GM12875 (cell line): ENCODE measurements around the gene ZNFX1.

Experiments used
- H3K4me3 ChIP-seq: one replicate; pipeline ENCODE4 v1.5.1; 2011; ENCODE audit warnings: low read depth, low read length, control low read depth
- TF ChIP-seq, protein P1 (sequence below): IDR thresholded peaks from 2 replicates; pipeline ENCODE4 v1.5.1; 2011; ENCODE audit warnings: low read depth, mild to moderate bottlenecking, control low read depth, inconsistent platforms, low read length, moderate library complexity, borderline replicate concordance; ENCODE audit not compliant: insufficient read depth

ZNFX1 gene

DNA sequence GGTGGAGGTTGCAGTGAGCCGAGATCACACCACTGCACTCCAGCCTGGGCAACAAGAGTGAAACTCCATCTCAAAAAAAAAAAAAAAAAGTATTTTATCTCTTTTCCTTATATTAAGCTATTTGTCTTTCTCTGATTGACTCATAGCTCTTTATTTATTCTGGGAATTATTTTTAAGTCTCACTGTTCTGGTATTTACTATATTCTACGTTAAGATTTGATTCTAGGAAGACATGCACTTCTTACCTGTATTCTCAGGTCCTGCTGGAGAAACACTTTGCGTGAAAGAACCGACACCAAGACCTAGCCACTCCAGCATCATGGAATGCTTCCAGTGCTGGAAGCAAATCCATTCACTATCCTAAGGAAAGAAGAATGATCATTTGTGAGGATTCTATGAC, 17.6 kb downstream of the ZNFX1 start:
- TF ChIP-seq, protein P1, sequence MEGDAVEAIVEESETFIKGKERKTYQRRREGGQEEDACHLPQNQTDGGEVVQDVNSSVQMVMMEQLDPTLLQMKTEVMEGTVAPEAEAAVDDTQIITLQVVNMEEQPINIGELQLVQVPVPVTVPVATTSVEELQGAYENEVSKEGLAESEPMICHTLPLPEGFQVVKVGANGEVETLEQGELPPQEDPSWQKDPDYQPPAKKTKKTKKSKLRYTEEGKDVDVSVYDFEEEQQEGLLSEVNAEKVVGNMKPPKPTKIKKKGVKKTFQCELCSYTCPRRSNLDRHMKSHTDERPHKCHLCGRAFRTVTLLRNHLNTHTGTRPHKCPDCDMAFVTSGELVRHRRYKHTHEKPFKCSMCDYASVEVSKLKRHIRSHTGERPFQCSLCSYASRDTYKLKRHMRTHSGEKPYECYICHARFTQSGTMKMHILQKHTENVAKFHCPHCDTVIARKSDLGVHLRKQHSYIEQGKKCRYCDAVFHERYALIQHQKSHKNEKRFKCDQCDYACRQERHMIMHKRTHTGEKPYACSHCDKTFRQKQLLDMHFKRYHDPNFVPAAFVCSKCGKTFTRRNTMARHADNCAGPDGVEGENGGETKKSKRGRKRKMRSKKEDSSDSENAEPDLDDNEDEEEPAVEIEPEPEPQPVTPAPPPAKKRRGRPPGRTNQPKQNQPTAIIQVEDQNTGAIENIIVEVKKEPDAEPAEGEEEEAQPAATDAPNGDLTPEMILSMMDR, result no peak
- H3K4me3 ChIP-seq, result no peak overlapping the region

- H3K4me3 ChIP-seq, result no peak overlapping the region
- TF ChIP-seq, protein P1, result no peak
Measured at GRCh38 chr20:49259799-49260198, 18.1 kb downstream of the ZNFX1 start.

DNA sequence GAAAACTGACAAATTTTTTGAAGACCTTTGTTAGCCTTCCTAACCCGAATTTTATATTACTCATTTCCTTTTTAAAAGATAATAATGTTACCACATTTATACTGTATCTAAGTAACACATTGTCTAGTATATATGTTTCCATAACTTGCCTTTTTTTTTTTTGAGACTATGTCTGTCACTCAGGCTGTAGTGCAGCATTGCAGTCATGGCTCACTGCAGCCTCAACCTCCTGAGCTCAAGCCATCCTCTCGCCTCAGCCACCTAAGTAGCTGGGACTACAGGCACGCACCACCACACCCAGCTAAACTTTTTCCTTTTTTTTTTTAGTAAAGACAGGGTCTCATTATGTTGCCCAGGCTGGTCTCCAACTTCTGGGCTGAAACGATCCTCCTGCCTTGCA, 18.6 kb downstream of the ZNFX1 start:
- H3K4me3 ChIP-seq, result no peak overlapping the region
- TF ChIP-seq, protein P1, result no peak

DNA sequence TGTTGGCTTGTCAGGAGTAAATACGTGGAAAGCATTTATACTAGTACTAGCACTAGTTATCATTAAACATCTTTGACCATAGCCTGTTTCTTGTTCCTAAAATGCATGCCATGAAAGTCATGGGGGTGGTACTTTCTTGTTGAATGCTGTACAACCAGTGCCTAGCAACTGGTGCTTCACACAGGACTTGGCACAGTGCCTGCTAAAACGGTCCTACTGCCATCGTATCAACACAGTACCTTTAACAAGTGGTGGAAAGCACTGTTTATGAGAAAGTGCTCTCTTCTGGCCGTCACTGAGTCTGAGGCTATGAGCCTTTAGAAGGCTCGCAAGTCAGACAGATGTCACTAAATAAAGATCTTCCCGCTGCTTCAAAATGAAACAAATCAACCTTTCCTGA, 21.6 kb downstream of the ZNFX1 start:
- TF ChIP-seq, protein P1, result no peak
- H3K4me3 ChIP-seq, result no peak overlapping the region

DNA sequence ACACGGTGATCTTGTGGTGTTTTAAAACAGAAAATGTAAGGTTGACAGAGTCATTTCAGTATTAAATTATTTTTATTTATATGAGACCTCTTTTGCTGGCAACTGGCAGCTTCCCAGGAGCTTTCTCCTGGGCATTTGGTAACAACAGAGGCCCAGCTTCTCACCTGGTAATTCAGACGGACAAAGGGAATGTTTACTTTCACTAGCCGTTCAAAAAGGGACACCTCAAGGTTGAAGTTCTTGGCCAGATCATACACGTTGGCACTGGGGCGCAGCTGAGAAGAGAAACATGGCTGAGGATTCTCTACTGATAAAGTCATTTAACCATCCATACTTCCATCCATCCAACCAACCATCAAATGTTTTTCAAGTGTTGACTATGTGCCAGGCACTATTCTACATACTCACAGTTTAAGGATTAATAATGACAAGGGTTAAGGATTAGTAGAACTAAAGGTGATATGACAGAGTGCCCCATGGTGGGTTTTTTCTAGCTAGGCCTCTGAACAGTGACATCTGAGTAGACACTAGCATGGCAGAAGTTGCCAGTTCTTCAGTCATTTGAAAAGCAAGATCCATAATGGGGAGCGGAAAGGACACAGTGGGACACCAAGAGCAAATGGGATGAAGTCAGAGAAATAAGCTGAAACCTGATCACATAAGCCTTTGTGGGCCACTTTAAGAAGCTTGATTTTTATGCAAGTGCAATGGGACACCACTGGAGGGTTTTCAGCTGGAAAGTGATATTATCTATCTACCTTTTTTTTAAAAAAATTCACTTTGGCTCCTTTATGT, 25.1 kb downstream of the ZNFX1 start:
- H3K4me3 ChIP-seq, result no peak overlapping the region
- TF ChIP-seq, protein P1, result no peak

DNA sequence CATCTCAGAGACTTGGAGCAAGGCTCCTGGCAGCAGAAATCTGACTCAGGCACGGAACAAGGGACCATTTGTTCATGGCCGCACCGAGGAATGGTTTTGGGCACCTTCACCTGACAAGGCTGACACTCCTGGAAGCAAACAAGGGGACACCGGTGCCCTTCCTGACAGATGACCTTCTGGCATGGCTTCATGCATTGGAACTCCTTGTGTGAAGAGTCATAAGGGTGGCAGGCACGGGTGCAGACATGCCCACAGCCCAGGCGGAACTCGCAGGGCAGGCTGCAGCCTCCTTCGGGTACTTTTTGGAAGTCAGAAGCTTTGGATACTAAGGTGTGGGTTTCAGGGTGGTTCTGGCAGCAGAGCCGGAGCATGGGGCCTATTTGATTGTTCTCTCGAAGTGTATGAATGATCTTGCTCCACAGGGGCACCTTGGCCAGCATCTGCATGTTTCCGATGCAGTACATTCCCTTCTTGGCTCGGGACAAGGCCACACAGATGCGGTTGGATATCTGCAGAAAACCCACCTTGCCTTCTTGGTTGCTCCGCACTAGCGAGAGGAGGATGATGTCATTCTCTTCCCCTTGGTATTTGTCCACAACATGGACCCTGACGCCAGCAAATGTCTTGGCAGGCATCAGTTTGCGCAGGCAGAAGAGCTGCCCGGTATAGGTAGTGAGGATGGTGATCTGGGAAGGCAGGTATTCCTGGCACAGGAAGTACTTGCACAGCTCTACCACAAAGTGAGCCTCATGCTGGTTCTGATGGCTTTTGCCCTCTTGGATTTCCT, 28.8 kb downstream of the ZNFX1 start:
- TF ChIP-seq, protein P1, result no peak
- no peak overlapping the region for H3K4me3 ChIP-seq
